Measurements from ENCODE around the gene ADGRG6. TPM values are rescaled to one million over a fixed set of nuclear protein-coding genes. Genes with fewer than 3 reads are reported as not detected.
"Not testable (repeated sequence)": the region's sequence is repeated elsewhere in the genome, so short reads cannot be mapped to it uniquely, and the experiment has no call there.

ADGRG6 gene
- total RNA-seq, 2 donors from 2014 or later: 1.0 to 2.7 TPM

GRCh38 chr6:142420802-142421201 lies 119.0 kb downstream of the ADGRG6 start:
- peaks cover 0 to 3% of the 10 kb centered on the region in 2 donors for H3K9me3 Mint-ChIP-seq
- no peaks in the 10 kb centered on the region for H3K36me3 Mint-ChIP-seq
- no peak overlapping the region for H3K27ac Mint-ChIP-seq

GRCh38 chr6:142421285-142422117 lies 119.7 kb downstream of the ADGRG6 start:
- no peak for DNase-seq (ENCODE audit: low spot score in 2 of 2)
- no peak for ATAC-seq
- H3K9me3 Mint-ChIP-seq: peaks cover 0 to 3% of the 10 kb centered on the region in 2 donors
- H3K36me3 Mint-ChIP-seq: no peaks in the 10 kb centered on the region
- no peak overlapping the region for H3K27ac Mint-ChIP-seq

More at GRCh38 chr6:142420802-142421201, 119.0 kb downstream of the ADGRG6 start:
- no peak for ATAC-seq
- DNase-seq (ENCODE audit: low spot score in 2 of 2): no peak

- not testable (repeated sequence) for DNase-seq (ENCODE audit: low spot score in 2 of 2); H3K27ac Mint-ChIP-seq; H3K36me3 Mint-ChIP-seq; ATAC-seq
- peaks cover 8 to 12% of the 10 kb centered on the region in 2 donors for H3K9me3 Mint-ChIP-seq
These were observed 124.8 kb downstream of the ADGRG6 start for GRCh38 chr6:142426444-142427132.

GRCh38 chr6:142428468-142428867 lies 126.7 kb downstream of the ADGRG6 start:
- peaks cover 8 to 12% of the 10 kb centered on the region in 2 donors for H3K9me3 Mint-ChIP-seq
- DNase-seq (ENCODE audit: low spot score in 2 of 2); H3K27ac Mint-ChIP-seq; H3K36me3 Mint-ChIP-seq; ATAC-seq: not testable (repeated sequence)

- Mint-ChIP-seq H3K36me3 (peaks cover 0 to 7% of the 10 kb centered on the region in 2 donors), H3K27ac (no peak overlapping the region), H3K9me3 (peaks cover 8 to 12% of the 10 kb centered on the region in 2 donors)
- ATAC-seq (no peak), DNase-seq (ENCODE audit: low spot score in 2 of 2) (no peak)
These were observed 127.4 kb downstream of the ADGRG6 start for GRCh38 chr6:142429195-142429594.

- ATAC-seq (no peak), DNase-seq (ENCODE audit: low spot score in 2 of 2) (no peak)
- no peaks in the 10 kb centered on the region for H3K36me3 Mint-ChIP-seq
- peak overlapping the region in 1 of 2 donors; percentile 57 for H3K27ac Mint-ChIP-seq
- H3K9me3 Mint-ChIP-seq: peaks cover 0 to 2% of the 10 kb centered on the region in 2 donors
These were observed 131.6 kb downstream of the ADGRG6 start for GRCh38 chr6:142433419-142433818.

- ATAC-seq (no peak), DNase-seq (ENCODE audit: low spot score in 2 of 2) (no peak)
- no peak overlapping the region for H3K27ac Mint-ChIP-seq
- no peaks in the 10 kb centered on the region for H3K9me3 Mint-ChIP-seq
- no peaks in the 10 kb centered on the region for H3K36me3 Mint-ChIP-seq
These were observed 137.1 kb downstream of the ADGRG6 start for GRCh38 chr6:142438898-142439297.

- ATAC-seq: no peak
These were observed 138.9 kb downstream of the ADGRG6 start for GRCh38 chr6:142440600-142441293.

GRCh38 chr6:142441716-142442115 lies 139.9 kb downstream of the ADGRG6 start:
- H3K9me3 Mint-ChIP-seq: no peaks in the 10 kb centered on the region
- no peak overlapping the region for H3K27ac Mint-ChIP-seq
- ATAC-seq: no peak
- H3K36me3 Mint-ChIP-seq: no peaks in the 10 kb centered on the region
- no peak for DNase-seq (ENCODE audit: low spot score in 2 of 2)

More at GRCh38 chr6:142440600-142441293, 138.9 kb downstream of the ADGRG6 start:
- DNase-seq (ENCODE audit: low spot score in 2 of 2): no peak
- H3K36me3 Mint-ChIP-seq: no peaks in the 10 kb centered on the region
- no peaks in the 10 kb centered on the region for H3K9me3 Mint-ChIP-seq
- H3K27ac Mint-ChIP-seq: no peak overlapping the region

- ATAC-seq: no peak
- no peaks in the 10 kb centered on the region for H3K36me3 Mint-ChIP-seq
- no peaks in the 10 kb centered on the region for H3K9me3 Mint-ChIP-seq
- DNase-seq (ENCODE audit: low spot score in 2 of 2): no peak
- H3K27ac Mint-ChIP-seq: no peak overlapping the region
These were observed 141.3 kb downstream of the ADGRG6 start for GRCh38 chr6:142443102-142443501.

GRCh38 chr6:142443532-142443931 lies 141.7 kb downstream of the ADGRG6 start:
- no peak overlapping the region for H3K27ac Mint-ChIP-seq

GRCh38 chr6:142444376-142444775 lies 142.6 kb downstream of the ADGRG6 start:
- DNase-seq (ENCODE audit: low spot score in 2 of 2) (no peak), ATAC-seq (no peak)
- Mint-ChIP-seq H3K36me3 (no peaks in the 10 kb centered on the region), H3K9me3 (no peaks in the 10 kb centered on the region), H3K27ac (no peak overlapping the region)

More at GRCh38 chr6:142443532-142443931, 141.7 kb downstream of the ADGRG6 start:
- peak in 1 of 2 donors; percentile 48 for ATAC-seq
- DNase-seq (ENCODE audit: low spot score in 2 of 2): no peak
- Mint-ChIP-seq H3K9me3 (no peaks in the 10 kb centered on the region), H3K36me3 (no peaks in the 10 kb centered on the region)

GRCh38 chr6:142444881-142445301 lies 143.1 kb downstream of the ADGRG6 start:
- H3K9me3 Mint-ChIP-seq: no peaks in the 10 kb centered on the region
- H3K36me3 Mint-ChIP-seq: no peaks in the 10 kb centered on the region

GRCh38 chr6:142446168-142446567 lies 144.4 kb downstream of the ADGRG6 start:
- ATAC-seq (no peak), DNase-seq (ENCODE audit: low spot score in 2 of 2) (no peak)
- no peaks in the 10 kb centered on the region for H3K9me3 Mint-ChIP-seq
- no peak overlapping the region for H3K27ac Mint-ChIP-seq
- no peaks in the 10 kb centered on the region for H3K36me3 Mint-ChIP-seq

More at GRCh38 chr6:142444881-142445301, 143.1 kb downstream of the ADGRG6 start:
- no peak overlapping the region for H3K27ac Mint-ChIP-seq
- ATAC-seq (no peak), DNase-seq (ENCODE audit: low spot score in 2 of 2) (no peak)

- no peaks in the 10 kb centered on the region for H3K36me3 Mint-ChIP-seq
- H3K9me3 Mint-ChIP-seq: no peaks in the 10 kb centered on the region
- ATAC-seq: no peak
- no peak for DNase-seq (ENCODE audit: low spot score in 2 of 2)
- no peak overlapping the region for H3K27ac Mint-ChIP-seq
These were observed 144.8 kb downstream of the ADGRG6 start for GRCh38 chr6:142446576-142446975.

GRCh38 chr6:142448091-142448729 lies 146.4 kb downstream of the ADGRG6 start:
- Mint-ChIP-seq H3K27ac (no peak overlapping the region), H3K36me3 (no peaks in the 10 kb centered on the region), H3K9me3 (peaks cover 0 to 6% of the 10 kb centered on the region in 2 donors)
- ATAC-seq: no peak
- DNase-seq (ENCODE audit: low spot score in 2 of 2): no peak
